ENCODE results near the gene MAT2A. TPM values are rescaled to one million over a fixed set of nuclear protein-coding genes. Genes with fewer than 3 reads are reported as not detected.

The MAT2A gene
- total and polyA plus RNA-seq, 2 donors (not counting 1 experiment from before 2014, with no cell fraction given), result 133 to 177 TPM

DNA sequence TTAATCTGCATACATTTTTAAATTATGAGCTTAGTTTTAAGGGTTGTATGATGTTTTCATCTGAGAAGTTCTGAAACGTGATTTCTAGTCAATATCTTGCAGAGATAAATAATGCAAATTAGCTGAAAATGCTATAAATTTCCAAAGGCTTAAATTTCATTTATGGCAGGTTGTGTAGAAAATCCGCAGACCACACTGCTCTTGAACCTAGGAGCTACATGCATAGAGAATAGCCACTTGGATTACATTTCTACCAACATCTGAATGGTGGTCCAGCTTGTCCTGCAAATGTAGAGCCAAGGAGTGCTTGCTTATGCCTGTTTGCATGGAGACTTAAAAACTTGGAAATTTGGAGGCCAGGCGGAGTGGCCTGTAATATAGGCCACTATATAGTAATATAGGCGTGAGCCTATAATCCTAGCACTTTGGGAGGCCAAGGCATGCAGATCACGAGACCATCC lies 6.8 kb downstream of the MAT2A start:
- peaks cover 18% of the 10 kb centered on the region for H3K4me1 Mint-ChIP-seq
- no peak overlapping the region for H3K4me3 Mint-ChIP-seq
- no peak overlapping the region for H2AFZ ChIP-seq (ENCODE audit: insufficient read depth, low read depth, low read length, poor library complexity, severe bottlenecking)
- 100% methylated on average over 2 of the region's 5 CpGs for WGBS (ENCODE audit: insufficient coverage)
- intact Hi-C loops (cut with micrococcal nuclease), result no loop called here
- H3K9ac ChIP-seq (ENCODE audit: low read length), result no peak overlapping the region
- no peak overlapping the region for H3K4me2 ChIP-seq (replicated peaks; ENCODE audit: low read depth, low read length, poor library complexity, severe bottlenecking)
- no peak overlapping the region for H3K4me3 ChIP-seq (ENCODE audit: control extremely low read depth in 1 of 5, extremely low read depth in 1 of 5, insufficient read depth in 1 of 5, low read depth in 2 of 5, low read length in 4 of 5)
- peaks cover 6% of the 10 kb centered on the region for H3K79me2 ChIP-seq (ENCODE audit: control insufficient read depth, insufficient read depth, low read length)
- H4K20me1 ChIP-seq (ENCODE audit: control insufficient read depth, insufficient read depth, low read length, poor library complexity, severe bottlenecking), result peaks cover 9% of the 10 kb centered on the region
- no peaks in the 10 kb centered on the region for H3K9me3 ChIP-seq (ENCODE audit: control extremely low read depth in 1 of 3, control insufficient read depth in 2 of 3, insufficient read depth in 1 of 3, low read length in 2 of 3)
- no peak for ATAC-seq (ENCODE audit: low read depth)
- peaks cover 10 to 65% of the 10 kb centered on the region in 2 experiments for H3K36me3 ChIP-seq (replicated peaks in 1 of 2; ENCODE audit: control extremely low read depth in 1 of 2, control insufficient read depth in 1 of 2, extremely low read depth in 1 of 2, insufficient read depth in 2 of 2, low read length in 1 of 2)
- CTCF ChIA-PET, result interaction anchor here (0.7 to 2.1 kb wide), 6 partner anchors 11 to 156 kb away, joined by 3 to 7 read pairs (median 4); partner anchors contain the start of gene GGCX
- H3K27me3 ChIP-seq (replicated peaks in 1 of 4; ENCODE audit: control extremely low read depth in 1 of 4, control insufficient read depth in 3 of 4, insufficient read depth in 4 of 4, low read length in 3 of 4), result no peaks in the 10 kb centered on the region
- no peaks in the 10 kb centered on the region for H3K27me3 Mint-ChIP-seq
- no peaks in the 10 kb centered on the region for H3K9me3 Mint-ChIP-seq (ENCODE audit: insufficient read depth)
- POLR2A ChIA-PET, result interaction anchor here (0.7 kb wide), 1 partner anchor 124 kb away, joined by 4 read pairs; no protein-coding TSS in a partner anchor
- H3K27ac Mint-ChIP-seq, result no peak overlapping the region
- no peak overlapping the region for H3K27ac ChIP-seq (ENCODE audit: low read length in 2 of 2)
- H3K4me1 ChIP-seq (ENCODE audit: control insufficient read depth in 2 of 2, insufficient read depth in 2 of 2, low read length in 2 of 2), result peaks cover 7% of the 10 kb centered on the region in 2 donors
- no peak for DNase-seq
- TF ChIP-seq EZH2 (IDR thresholded peaks at IDR 0.05; ENCODE audit: borderline replicate concordance, insufficient read depth, low read depth, low read length, poor library complexity, severe bottlenecking) (no peak), CTCF (IDR thresholded peaks at IDR 0.05) (no peak)

DNA sequence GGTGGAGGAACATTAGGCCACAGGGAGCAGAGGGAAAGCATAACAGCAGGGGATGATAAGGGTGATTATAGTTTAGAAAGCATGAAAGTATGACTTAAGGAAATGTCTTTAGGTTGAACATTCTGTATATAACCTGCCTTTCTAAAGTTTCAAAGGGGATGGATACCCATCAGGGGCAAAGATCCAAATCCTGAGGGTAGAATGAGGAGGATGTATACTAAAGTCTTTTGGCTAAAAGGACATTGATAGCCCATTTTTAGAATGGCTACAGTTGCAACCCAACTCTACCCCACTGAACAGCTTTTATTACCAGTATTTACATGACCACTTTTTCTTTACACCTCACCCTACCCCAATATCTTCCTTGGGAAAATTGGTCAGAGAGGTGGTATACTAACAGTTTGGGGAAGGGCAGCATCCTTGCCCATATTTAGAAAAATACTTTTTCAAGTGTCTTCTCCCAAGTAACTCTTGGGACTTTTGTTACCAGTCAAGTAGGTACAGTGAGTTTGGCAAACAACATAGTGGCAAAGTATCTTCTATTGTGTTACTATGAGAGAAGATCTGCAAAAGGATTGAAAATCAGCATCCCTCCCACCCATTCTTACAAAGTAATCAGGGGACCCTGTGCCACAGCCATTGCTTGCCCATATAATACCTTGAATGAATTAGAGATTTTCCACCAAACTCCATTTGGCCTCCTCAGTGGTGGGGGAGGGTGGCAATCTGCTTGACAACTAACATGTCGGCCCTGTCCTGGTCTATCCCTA lies 8.3 kb downstream of the MAT2A start:
- H3K9me3 Mint-ChIP-seq (ENCODE audit: insufficient read depth), result no peaks in the 10 kb centered on the region
- H3K9ac ChIP-seq (ENCODE audit: low read length), result no peak overlapping the region
- H3K36me3 ChIP-seq (replicated peaks in 1 of 2; ENCODE audit: control extremely low read depth in 1 of 2, control insufficient read depth in 1 of 2, extremely low read depth in 1 of 2, insufficient read depth in 2 of 2, low read length in 1 of 2), result peaks cover 4 to 61% of the 10 kb centered on the region in 2 experiments
- ChIA-PET CTCF (interaction anchor here (1.5 to 2.1 kb wide), 2 partner anchors 10 to 126 kb away, joined by 3 to 7 read pairs; no protein-coding TSS in a partner anchor), POLR2A (interaction anchor here (0.6 kb wide), 1 partner anchor 1265 kb away, joined by 4 read pairs; no protein-coding TSS in a partner anchor)
- peak overlapping the region; percentile 43 for H3K27ac Mint-ChIP-seq
- H3K4me3 ChIP-seq (ENCODE audit: control extremely low read depth in 1 of 5, extremely low read depth in 1 of 5, insufficient read depth in 1 of 5, low read depth in 2 of 5, low read length in 4 of 5), result no peak overlapping the region
- ATAC-seq (ENCODE audit: low read depth) (no peak), DNase-seq (no peak)
- no peaks in the 10 kb centered on the region for H4K20me1 ChIP-seq (ENCODE audit: control insufficient read depth, insufficient read depth, low read length, poor library complexity, severe bottlenecking)
- H3K4me2 ChIP-seq (replicated peaks; ENCODE audit: low read depth, low read length, poor library complexity, severe bottlenecking), result no peak overlapping the region
- no peak overlapping the region for H2AFZ ChIP-seq (ENCODE audit: insufficient read depth, low read depth, low read length, poor library complexity, severe bottlenecking)
- intact Hi-C loops (cut with micrococcal nuclease), result no loop called here
- H3K4me1 ChIP-seq (ENCODE audit: control insufficient read depth in 2 of 2, insufficient read depth in 2 of 2, low read length in 2 of 2), result peaks cover 0 to 3% of the 10 kb centered on the region in 2 donors
- H3K79me2 ChIP-seq (ENCODE audit: control insufficient read depth, insufficient read depth, low read length), result no peaks in the 10 kb centered on the region
- H3K4me3 Mint-ChIP-seq, result no peak overlapping the region
- no peaks in the 10 kb centered on the region for H3K9me3 ChIP-seq (ENCODE audit: control extremely low read depth in 1 of 3, control insufficient read depth in 2 of 3, insufficient read depth in 1 of 3, low read length in 2 of 3)
- H3K4me1 Mint-ChIP-seq, result peaks cover 8% of the 10 kb centered on the region
- no peak overlapping the region for H3K27ac ChIP-seq (ENCODE audit: low read length in 2 of 2)
- WGBS (ENCODE audit: insufficient coverage), result no CpG with 5 or more reads among the region's 1 CpG
- no peaks in the 10 kb centered on the region for H3K27me3 Mint-ChIP-seq
- no peaks in the 10 kb centered on the region for H3K27me3 ChIP-seq (replicated peaks in 1 of 4; ENCODE audit: control extremely low read depth in 1 of 4, control insufficient read depth in 3 of 4, insufficient read depth in 4 of 4, low read length in 3 of 4)
- TF ChIP-seq EZH2 (IDR thresholded peaks at IDR 0.05; ENCODE audit: borderline replicate concordance, insufficient read depth, low read depth, low read length, poor library complexity, severe bottlenecking) (no peak), CTCF (IDR thresholded peaks at IDR 0.05) (no peak)

All from B cell (primary cell).